Lower leg skin (tissue), 4 donors: Measurements from ENCODE around the gene CUL7. TPM values are rescaled to one million over a fixed set of nuclear protein-coding genes. Genes with fewer than 3 reads are reported as not detected.

Experiments used
- DNase-seq, 2 donors: peaks; one replicate each; pipeline ENCODE4 v3.0.0-alpha.2; 2019; ENCODE audit warnings: low spot score in 2 of 2
- H3K4me3 ChIP-seq: fragments of 200-600 bp; sonication (generic); 2 replicates; pipeline ENCODE4 v1.5.1; 2017; ENCODE audit warnings: mild to moderate bottlenecking, low read depth; ENCODE audit not compliant: poor library complexity, severe bottlenecking
- POLR2A ChIP-seq, 2 donors: fragments of 450-650 bp; IDR thresholded peaks; one replicate each; pipeline ENCODE4 v1.6.1; 2016 to 2017; ENCODE audit warnings: antibody characterized with exemption in 2 of 2, mild to moderate bottlenecking in 1 of 2, moderate library complexity in 1 of 2
- WGBS, 2 donors: methylation state at CpG; one replicate each; pipeline ENCODE4 v1.1.5; 2018; 5-methylcytosine and 5-hydroxymethylcytosine counted together
- intact Hi-C: fragments of 100-400 bp; cut with DNase I; formaldehyde crosslinking; loops from one replicate; pipeline ENCODE4 v1.15.0; 2023; ENCODE audit warnings: low total_unique reads
- total RNA-seq, 4 donors: library from RNA; depleted of rRNA; stranded (reverse); fragments of >200 nt; gene quantifications; one replicate each; pipeline ENCODE4 v1.1.0, GENCODE V29; 2016
- TF ChIP-seq, protein P1 (sequence below), 3 donors: fragments of 450-650 bp; IDR thresholded peaks; one replicate each; pipeline ENCODE4 v1.5.1; 2016; ENCODE audit warnings: antibody characterized with exemption in 3 of 3, mild to moderate bottlenecking in 3 of 3, moderate library complexity in 2 of 3

Gene CUL7
- total RNA-seq, 4 donors from 2014 or later: 11.8 to 18.2 (median 13.6) TPM

- intact Hi-C loops: no loop called here
These were observed 22.2 kb upstream of the CUL7 start, which contains the start of gene PTK7 for GRCh38 chr6:43075670-43076463. PTK7 (plus strand) TSS chr6:43076314; CDS start chr6:43076489, 175 bp downstream.

GRCh38 chr6:43074847-43075669, 21.4 kb upstream of the CUL7 start:
- DNase-seq: no peak
- H3K4me3 ChIP-seq: no peak overlapping the region
- intact Hi-C loops: no loop called here
- TF ChIP-seq, protein P1, sequence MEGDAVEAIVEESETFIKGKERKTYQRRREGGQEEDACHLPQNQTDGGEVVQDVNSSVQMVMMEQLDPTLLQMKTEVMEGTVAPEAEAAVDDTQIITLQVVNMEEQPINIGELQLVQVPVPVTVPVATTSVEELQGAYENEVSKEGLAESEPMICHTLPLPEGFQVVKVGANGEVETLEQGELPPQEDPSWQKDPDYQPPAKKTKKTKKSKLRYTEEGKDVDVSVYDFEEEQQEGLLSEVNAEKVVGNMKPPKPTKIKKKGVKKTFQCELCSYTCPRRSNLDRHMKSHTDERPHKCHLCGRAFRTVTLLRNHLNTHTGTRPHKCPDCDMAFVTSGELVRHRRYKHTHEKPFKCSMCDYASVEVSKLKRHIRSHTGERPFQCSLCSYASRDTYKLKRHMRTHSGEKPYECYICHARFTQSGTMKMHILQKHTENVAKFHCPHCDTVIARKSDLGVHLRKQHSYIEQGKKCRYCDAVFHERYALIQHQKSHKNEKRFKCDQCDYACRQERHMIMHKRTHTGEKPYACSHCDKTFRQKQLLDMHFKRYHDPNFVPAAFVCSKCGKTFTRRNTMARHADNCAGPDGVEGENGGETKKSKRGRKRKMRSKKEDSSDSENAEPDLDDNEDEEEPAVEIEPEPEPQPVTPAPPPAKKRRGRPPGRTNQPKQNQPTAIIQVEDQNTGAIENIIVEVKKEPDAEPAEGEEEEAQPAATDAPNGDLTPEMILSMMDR (IDR thresholded peaks at IDR 0.05): no peak
- no peak for TF ChIP-seq POLR2A (IDR thresholded peaks at IDR 0.05)
- WGBS, 2 donors: 61 to 64% methylated on average over 6 of the region's 6 CpGs

More at GRCh38 chr6:43075670-43076463, 22.2 kb upstream of the CUL7 start, which contains the start of gene PTK7:
- DNase-seq: no peak
- peak within 1 kb of the TSS; percentile 62 for H3K4me3 ChIP-seq
- WGBS, 2 donors: 7 to 17% methylated on average over 14 to 33 of the region's 60 CpGs
- TF ChIP-seq POLR2A (IDR thresholded peaks at IDR 0.05): no peak
- TF ChIP-seq, protein P1 (IDR thresholded peaks at IDR 0.05): no peak

DNA sequence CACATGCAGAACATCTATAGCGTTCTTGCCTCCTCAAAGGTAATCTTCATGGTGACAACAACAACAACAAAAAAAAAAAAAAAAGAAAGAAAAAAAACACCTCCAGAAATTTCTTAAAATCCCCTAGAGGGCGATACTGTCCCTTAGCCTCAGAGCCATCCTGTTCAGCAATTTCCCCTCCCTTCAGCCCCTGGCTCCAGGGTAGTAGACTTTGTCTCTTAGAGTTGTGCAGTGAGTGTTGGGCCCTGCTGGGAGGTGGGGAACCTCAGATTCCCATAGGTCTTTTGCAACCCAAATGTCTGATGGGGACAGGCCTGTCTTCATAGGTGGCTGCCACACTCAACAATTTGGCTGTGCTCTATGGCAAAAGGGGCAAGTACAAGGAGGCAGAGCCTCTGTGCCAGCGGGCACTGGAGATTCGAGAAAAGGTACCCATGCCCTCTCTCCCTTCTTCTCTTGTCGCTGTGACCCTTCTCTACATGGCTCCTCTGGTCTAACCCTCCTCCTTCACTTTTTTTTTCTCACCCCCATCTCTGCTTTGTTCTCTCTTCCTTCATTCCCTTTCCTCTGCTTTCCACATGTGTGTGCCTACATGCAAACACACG, 16.5 kb upstream of the CUL7 start:
- no peak overlapping the region for H3K4me3 ChIP-seq
- intact Hi-C loops: no loop called here
- TF ChIP-seq POLR2A (IDR thresholded peaks at IDR 0.05): no peak
- TF ChIP-seq, protein P1 (IDR thresholded peaks at IDR 0.05): no peak
- WGBS, 2 donors: 47 to 53% methylated on average over 6 of the region's 6 CpGs
- DNase-seq: no peak

- intact Hi-C loops: no loop called here
- TF ChIP-seq POLR2A (IDR thresholded peaks at IDR 0.05): no peak
- TF ChIP-seq, protein P1 (IDR thresholded peaks at IDR 0.05): no peak
- no peak overlapping the region for H3K4me3 ChIP-seq
- no peak for DNase-seq
- WGBS, 2 donors: 86 to 93% methylated on average over 11 to 12 of the region's 12 CpGs
These were observed 9.2 kb upstream of the CUL7 start for GRCh38 chr6:43062818-43063217.

DNA sequence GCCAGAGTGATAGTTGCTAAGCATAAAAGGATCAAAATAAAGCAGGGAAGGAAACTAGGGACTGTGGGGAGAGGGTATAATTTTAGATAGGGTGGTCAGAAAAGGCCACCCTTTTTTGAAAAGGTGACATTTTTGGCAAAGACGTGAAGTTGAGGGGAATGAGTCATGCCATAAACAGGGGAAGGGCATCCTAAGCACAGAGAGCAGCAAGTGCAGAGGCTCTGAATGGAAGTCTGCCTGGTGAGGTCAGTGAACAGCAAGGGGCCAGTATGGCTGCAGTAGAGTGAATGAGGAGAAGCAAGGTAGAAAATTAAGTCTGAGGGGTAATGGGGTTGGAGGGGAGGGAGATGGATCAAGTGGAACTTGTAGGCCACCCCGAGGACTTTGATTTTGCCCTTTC, 8.2 kb upstream of the CUL7 start:
- TF ChIP-seq, protein P1 (IDR thresholded peaks at IDR 0.05): no peak
- TF ChIP-seq POLR2A (IDR thresholded peaks at IDR 0.05): no peak
- 54 to 75% methylated on average over 2 of the region's 2 CpGs for WGBS, 2 donors
- no peak for DNase-seq
- no peak overlapping the region for H3K4me3 ChIP-seq
- intact Hi-C loops: no loop called here
